PC-3 (cell line): ENCODE data around the gene ADORA1. TPM values are rescaled to one million over a fixed set of nuclear protein-coding genes. Genes with fewer than 3 reads are reported as not detected.

Source experiments
- ATAC-seq: fragments of 200-7000 bp; cut with Tn5 transposase; 2 replicates; pipeline ENCODE4 v1.9.1; 2020; ENCODE audit warnings: mild to moderate bottlenecking, moderate library complexity
- BruUV-seq: library from RNA; stranded (reverse); fragments of 400-500 nt; replicated peaks from 2 replicates; lab custom pipeline; 2021; lab: Mats Ljungman, UMichigan
- CTCF ChIA-PET: fragments of 300-600 bp; sonication (Branson Sonifier 250); formaldehyde crosslinking; loops from one replicate; lab custom pipeline; 2022; ENCODE audit warnings: antibody characterized with exemption; lab: Charles Lee
- POLR2A ChIA-PET: fragments of 300-600 bp; sonication (Branson Sonifier 250); formaldehyde crosslinking; loops from one replicate; lab custom pipeline; 2022; ENCODE audit warnings: antibody characterized with exemption; ENCODE audit not compliant: unreplicated experiment; lab: Charles Lee
- DNase-seq: peaks from one replicate; pipeline ENCODE4 v3.0.0-alpha.2; 2015
- H2AFZ ChIP-seq: fragments of 300-600 bp; sonication (generic); 2 replicates; pipeline ENCODE4 v1.6.0; 2016; ENCODE audit warnings: antibody characterized with exemption, low read length
- H3F3A ChIP-seq: fragments of 300-600 bp; sonication (generic); one replicate; pipeline ENCODE4 v1.6.0; 2017; ENCODE audit warnings: antibody characterized with exemption, low read length, control low read depth, mild to moderate bottlenecking; ENCODE audit not compliant: unreplicated experiment
- H3K27ac ChIP-seq: fragments of 300-600 bp; sonication (generic); 2 replicates; pipeline ENCODE4 v1.5.1; 2016; ENCODE audit warnings: mild to moderate bottlenecking, low read length
- H3K27me3 ChIP-seq: fragments of 300-600 bp; sonication (generic); 2 replicates; pipeline ENCODE4 v1.6.1; 2016; ENCODE audit warnings: low read length, mixed read lengths
- H3K36me3 ChIP-seq: fragments of 300-600 bp; sonication (generic); 2 replicates; pipeline ENCODE4 v1.6.1; 2016; ENCODE audit warnings: low read depth, mixed run types, low read length, mixed read lengths
- H3K4me1 ChIP-seq: fragments of 300-600 bp; sonication (generic); 2 replicates; pipeline ENCODE4 v1.5.1; 2016; ENCODE audit warnings: low read length; ENCODE audit not compliant: insufficient read depth
- H3K4me2 ChIP-seq: fragments of 300-600 bp; sonication (generic); 2 replicates; pipeline ENCODE4 v1.6.0; 2016; ENCODE audit warnings: low read length
- H3K4me3 ChIP-seq: fragments of 300-600 bp; sonication (generic); 2 replicates; pipeline ENCODE4 v1.5.1; 2016; ENCODE audit warnings: mild to moderate bottlenecking, low read length, mixed read lengths
- H3K79me2 ChIP-seq: fragments of 300-600 bp; sonication (generic); 2 replicates; pipeline ENCODE4 v1.6.1; 2017; ENCODE audit warnings: low read length, mixed read lengths
- H3K9ac ChIP-seq: fragments of 300-600 bp; sonication (generic); 2 replicates; pipeline ENCODE4 v1.6.0; 2016; ENCODE audit warnings: mild to moderate bottlenecking, low read length
- H3K9me2 ChIP-seq: fragments of 300-600 bp; sonication (generic); replicated peaks from 2 replicates; pipeline ENCODE4 v1.6.1; 2016; ENCODE audit warnings: mixed run types, low read length, mixed read lengths
- H3K9me3 ChIP-seq: fragments of 300-600 bp; sonication (generic); 2 replicates; pipeline ENCODE4 v1.6.1; 2016; ENCODE audit warnings: low read length, mixed read lengths
- H4K20me1 ChIP-seq: fragments of 300-600 bp; sonication (generic); 2 replicates; pipeline ENCODE4 v1.6.1; 2016; ENCODE audit warnings: low read length, mixed read lengths
- EZH2 ChIP-seq: fragments of 300-600 bp; sonication (generic); IDR thresholded peaks from one replicate; pipeline ENCODE4 v1.6.1; 2017; ENCODE audit warnings: antibody characterized with exemption, mild to moderate bottlenecking, low read length; ENCODE audit not compliant: unreplicated experiment
- EZH2phosphoT487 ChIP-seq: fragments of 300-600 bp; sonication (generic); IDR thresholded peaks from 2 replicates; pipeline ENCODE4 v1.6.1; 2018; ENCODE audit warnings: mild to moderate bottlenecking, antibody characterized with exemption, low read length, borderline replicate concordance
- intact Hi-C: fragments of 100-400 bp; cut with micrococcal nuclease; formaldehyde crosslinking; loops from 2 replicates; pipeline ENCODE4 v1.9.0; 2023
- total RNA-seq: library from RNA; depleted of rRNA; stranded (reverse); fragments of >200 nt; gene quantifications from 2 replicates; pipeline ENCODE4 v1.2.3, GENCODE V29; 2014
- TF ChIP-seq, protein P1 (sequence below): fragments of 300-600 bp; sonication (generic); conservative IDR thresholded peaks from 2 replicates; pipeline ENCODE4 v1.5.1; 2017; ENCODE audit warnings: antibody characterized with exemption, low read depth, mild to moderate bottlenecking, low read length

Gene ADORA1
- total RNA-seq, 1 experiment from 2014 or later: 1.4 TPM

GRCh38 chr1:203091199-203091477 is 36.4 kb upstream of the ADORA1 start:
- Histone ChIP-seq H3K27ac (no peak overlapping the region), H3K9me3 (peaks cover 11% of the 10 kb centered on the region; the same call in 1 of the 2 replicates), H3F3A (no peaks in the 10 kb centered on the region), H3K27me3 (peaks cover 43% of the 10 kb centered on the region), H3K9me2 (no peaks in the 10 kb centered on the region), H3K4me2 (no peak overlapping the region), H2AFZ (no peak overlapping the region), H3K36me3 (no peaks in the 10 kb centered on the region), H3K4me3 (no peak overlapping the region), H3K79me2 (no peaks in the 10 kb centered on the region), H3K9ac (no peak overlapping the region), H4K20me1 (no peaks in the 10 kb centered on the region), H3K4me1 (no peaks in the 10 kb centered on the region)
- POLR2A ChIA-PET: no interaction called here
- no TSS peak for BruUV-seq
- CTCF ChIA-PET: no interaction called here
- intact Hi-C loops: no loop called here
- ATAC-seq: no peak
- no peak for DNase-seq
- TF ChIP-seq EZH2phosphoT487 (no peak), EZH2 (no peak)
- TF ChIP-seq, protein P1, sequence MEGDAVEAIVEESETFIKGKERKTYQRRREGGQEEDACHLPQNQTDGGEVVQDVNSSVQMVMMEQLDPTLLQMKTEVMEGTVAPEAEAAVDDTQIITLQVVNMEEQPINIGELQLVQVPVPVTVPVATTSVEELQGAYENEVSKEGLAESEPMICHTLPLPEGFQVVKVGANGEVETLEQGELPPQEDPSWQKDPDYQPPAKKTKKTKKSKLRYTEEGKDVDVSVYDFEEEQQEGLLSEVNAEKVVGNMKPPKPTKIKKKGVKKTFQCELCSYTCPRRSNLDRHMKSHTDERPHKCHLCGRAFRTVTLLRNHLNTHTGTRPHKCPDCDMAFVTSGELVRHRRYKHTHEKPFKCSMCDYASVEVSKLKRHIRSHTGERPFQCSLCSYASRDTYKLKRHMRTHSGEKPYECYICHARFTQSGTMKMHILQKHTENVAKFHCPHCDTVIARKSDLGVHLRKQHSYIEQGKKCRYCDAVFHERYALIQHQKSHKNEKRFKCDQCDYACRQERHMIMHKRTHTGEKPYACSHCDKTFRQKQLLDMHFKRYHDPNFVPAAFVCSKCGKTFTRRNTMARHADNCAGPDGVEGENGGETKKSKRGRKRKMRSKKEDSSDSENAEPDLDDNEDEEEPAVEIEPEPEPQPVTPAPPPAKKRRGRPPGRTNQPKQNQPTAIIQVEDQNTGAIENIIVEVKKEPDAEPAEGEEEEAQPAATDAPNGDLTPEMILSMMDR: no peak

DNA sequence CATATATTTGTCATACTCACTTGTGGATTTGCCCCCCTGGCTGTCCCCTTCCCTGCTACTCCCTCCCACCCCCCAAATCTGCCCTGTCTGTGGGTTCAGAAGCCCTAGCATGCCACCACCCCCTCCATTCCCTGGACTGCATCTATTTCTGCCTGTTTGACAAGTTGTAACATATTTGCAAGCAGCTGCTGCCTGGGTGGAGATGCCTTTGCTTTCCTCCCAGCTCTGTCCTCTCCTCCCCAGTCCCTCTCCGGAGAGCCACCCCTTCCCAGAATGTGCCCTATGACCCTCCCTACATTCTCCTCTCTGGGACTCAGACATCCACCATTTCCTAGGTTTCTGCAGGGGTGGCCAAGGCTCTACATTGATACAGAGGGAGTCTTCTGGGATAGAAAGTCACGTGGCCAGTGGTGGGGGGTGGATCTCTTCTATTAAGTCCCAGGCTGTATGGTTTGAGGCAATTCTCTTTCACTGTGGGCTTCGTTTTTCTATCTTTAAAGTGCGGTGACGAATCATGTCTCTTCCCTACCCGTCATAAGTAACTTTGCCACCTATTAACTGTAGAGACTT is 35.7 kb upstream of the ADORA1 start:
- ChIA-PET POLR2A (no interaction called here), CTCF (no interaction called here)
- H3K9ac ChIP-seq: no peak overlapping the region
- H3K27ac ChIP-seq: no peak overlapping the region
- ATAC-seq (no peak), DNase-seq (no peak)
- no peak overlapping the region for H3K4me2 ChIP-seq
- H3K27me3 ChIP-seq: peaks cover 36% of the 10 kb centered on the region
- H2AFZ ChIP-seq: no peak overlapping the region
- TF ChIP-seq, protein P1: no peak
- TF ChIP-seq EZH2: no peak
- TF ChIP-seq EZH2phosphoT487: no peak
- H3K36me3 ChIP-seq: no peaks in the 10 kb centered on the region
- no peaks in the 10 kb centered on the region for H3K9me2 ChIP-seq
- H3K4me1 ChIP-seq: no peaks in the 10 kb centered on the region
- no TSS peak for BruUV-seq
- peaks cover 11% of the 10 kb centered on the region; the same call in 1 of the 2 replicates for H3K9me3 ChIP-seq
- H3F3A ChIP-seq: no peaks in the 10 kb centered on the region
- intact Hi-C loops: no loop called here
- H4K20me1 ChIP-seq: no peaks in the 10 kb centered on the region
- no peak overlapping the region for H3K4me3 ChIP-seq
- no peaks in the 10 kb centered on the region for H3K79me2 ChIP-seq

GRCh38 chr1:203093754-203094410 is 33.6 kb upstream of the ADORA1 start:
- ChIA-PET CTCF (no interaction called here), POLR2A (no interaction called here)
- DNase-seq (no peak), ATAC-seq (no peak)
- intact Hi-C loops: no loop called here
- TF ChIP-seq, protein P1: no peak
- TF ChIP-seq EZH2phosphoT487: no peak
- TF ChIP-seq EZH2: no peak
- no TSS peak for BruUV-seq
- Histone ChIP-seq H3K4me1 (no peaks in the 10 kb centered on the region), H3K9ac (no peak overlapping the region), H3K79me2 (no peaks in the 10 kb centered on the region), H3K9me3 (peaks cover 11% of the 10 kb centered on the region; the same call in 1 of the 2 replicates), H2AFZ (no peak overlapping the region), H3K4me2 (no peak overlapping the region), H3K27ac (no peak overlapping the region), H4K20me1 (no peaks in the 10 kb centered on the region), H3K9me2 (no peaks in the 10 kb centered on the region), H3K27me3 (peaks cover 35% of the 10 kb centered on the region), H3K4me3 (no peak overlapping the region), H3F3A (no peaks in the 10 kb centered on the region), H3K36me3 (no peaks in the 10 kb centered on the region)
